Osteocyte (in vitro differentiated cells): ENCODE results near the gene ITGA11. TPM values are rescaled to one million over a fixed set of nuclear protein-coding genes. Genes with fewer than 3 reads are reported as not detected.
A peak's percentile ranks its signal among the peaks of the same experiment; 100 is the strongest.

Experiments
- DNase-seq: peaks from one replicate; pipeline ENCODE4 v3.0.0; 2021; ENCODE audit warnings: mixed read lengths; ENCODE audit not compliant: unreplicated experiment; ENCODE audit errors: extremely low spot score
- H3K27ac Mint-ChIP-seq: one replicate; pipeline ENCODE4 v1.8.0; 2021; ENCODE audit warnings: mild to moderate bottlenecking, mixed read lengths; ENCODE audit not compliant: unreplicated experiment
- H3K27me3 Mint-ChIP-seq: one replicate; pipeline ENCODE4 v1.8.0; 2021; ENCODE audit warnings: mixed read lengths; ENCODE audit not compliant: unreplicated experiment
- H3K36me3 Mint-ChIP-seq: one replicate; pipeline ENCODE4 v1.8.0; 2021; ENCODE audit warnings: mixed read lengths; ENCODE audit not compliant: unreplicated experiment
- H3K4me1 Mint-ChIP-seq: one replicate; pipeline ENCODE4 v1.8.0; 2021; ENCODE audit warnings: mixed read lengths; ENCODE audit not compliant: unreplicated experiment
- H3K4me3 Mint-ChIP-seq: one replicate; pipeline ENCODE4 v1.8.0; 2021; ENCODE audit warnings: mild to moderate bottlenecking, moderate library complexity, mixed read lengths; ENCODE audit not compliant: unreplicated experiment
- H3K9me3 Mint-ChIP-seq: one replicate; pipeline ENCODE4 v1.8.0; 2021; ENCODE audit warnings: mixed read lengths; ENCODE audit not compliant: unreplicated experiment
- CTCF ChIP-seq: fragments of 200-600 bp; sonication (generic); IDR thresholded peaks from 2 replicates; pipeline ENCODE4 v1.5.0; 2021; ENCODE audit warnings: antibody characterized with exemption, mild to moderate bottlenecking, moderate library complexity
- total RNA-seq: library from RNA; stranded (reverse); gene quantifications from 2 replicates; pipeline ENCODE4 v1.2.1, GENCODE V29; 2021

Gene ITGA11
- total RNA-seq, 1 donor from 2014 or later, result 1,149 TPM

GRCh38 chr15:68348081-68348480 is 83.9 kb downstream of the ITGA11 start:
- peak overlapping the region; percentile 100 for H3K27ac Mint-ChIP-seq

GRCh38 chr15:68347392-68347791 is 84.6 kb downstream of the ITGA11 start:
- Mint-ChIP-seq H3K27me3 (no peaks in the 10 kb centered on the region), H3K36me3 (peaks cover 78% of the 10 kb centered on the region), H3K27ac (peak overlapping the region; percentile 100), H3K4me1 (peaks cover 75% of the 10 kb centered on the region), H3K4me3 (no peak overlapping the region), H3K9me3 (no peaks in the 10 kb centered on the region)
- DNase-seq, result peak; percentile 95
- no peak for TF ChIP-seq CTCF

More at GRCh38 chr15:68348081-68348480, 83.9 kb downstream of the ITGA11 start:
- H3K27me3 Mint-ChIP-seq, result no peaks in the 10 kb centered on the region
- DNase-seq, result peak; percentile 88
- no peaks in the 10 kb centered on the region for H3K9me3 Mint-ChIP-seq
- TF ChIP-seq CTCF, result no peak
- peaks cover 77% of the 10 kb centered on the region for H3K36me3 Mint-ChIP-seq
- H3K4me3 Mint-ChIP-seq, result no peak overlapping the region
- peaks cover 75% of the 10 kb centered on the region for H3K4me1 Mint-ChIP-seq

- H3K9me3 Mint-ChIP-seq, result no peaks in the 10 kb centered on the region
- H3K4me1 Mint-ChIP-seq, result peaks cover 75% of the 10 kb centered on the region
- no peak for TF ChIP-seq CTCF
- no peak for DNase-seq
- no peak overlapping the region for H3K4me3 Mint-ChIP-seq
- peaks cover 79% of the 10 kb centered on the region for H3K36me3 Mint-ChIP-seq
- no peaks in the 10 kb centered on the region for H3K27me3 Mint-ChIP-seq
- peak overlapping the region; percentile 100 for H3K27ac Mint-ChIP-seq
Observed at GRCh38 chr15:68346979-68347378, 85.0 kb downstream of the ITGA11 start.

- Mint-ChIP-seq H3K36me3 (peaks cover 81% of the 10 kb centered on the region), H3K27me3 (no peaks in the 10 kb centered on the region), H3K4me3 (no peak overlapping the region), H3K4me1 (peaks cover 84% of the 10 kb centered on the region), H3K9me3 (no peaks in the 10 kb centered on the region), H3K27ac (peak overlapping the region; percentile 100)
- DNase-seq, result no peak
- no peak for TF ChIP-seq CTCF
Observed at GRCh38 chr15:68345481-68345880, 86.5 kb downstream of the ITGA11 start.

- Mint-ChIP-seq H3K27ac (peak overlapping the region; percentile 100), H3K4me1 (peaks cover 85% of the 10 kb centered on the region), H3K36me3 (peaks cover 78% of the 10 kb centered on the region), H3K9me3 (no peaks in the 10 kb centered on the region), H3K27me3 (no peaks in the 10 kb centered on the region), H3K4me3 (no peak overlapping the region)
- no peak for DNase-seq
- TF ChIP-seq CTCF, result no peak
Observed at GRCh38 chr15:68344600-68344999, 87.4 kb downstream of the ITGA11 start.
